Neural progenitor cell (in vitro differentiated cells): ENCODE data around the gene CAPN8.

ENCODE experiments used
- CTCF ChIP-seq: fragments of 200-600 bp; sonication (generic); IDR thresholded peaks from 2 replicates; pipeline ENCODE4 v1.5.1; 2017; ENCODE audit warnings: antibody characterized with exemption, mild to moderate bottlenecking
- EZH2 ChIP-seq: fragments of 200-600 bp; sonication (generic); IDR thresholded peaks from 2 replicates; pipeline ENCODE4 v1.6.1; 2017; ENCODE audit warnings: antibody characterized with exemption, mild to moderate bottlenecking, moderate library complexity
- EZH2phosphoT487 ChIP-seq: fragments of 200-600 bp; sonication (generic); IDR thresholded peaks from 2 replicates; pipeline ENCODE4 v1.6.1; 2017; ENCODE audit warnings: antibody characterized with exemption

GRCh38 chr1:223515421-223515820 is 150.1 kb downstream of the CAPN8 start:
- TF ChIP-seq EZH2phosphoT487: no peak
- TF ChIP-seq CTCF: no peak
- no peak for TF ChIP-seq EZH2
